IMR-90 (cell line): ENCODE measurements around the gene RAB8B. TPM values are rescaled to one million over a fixed set of nuclear protein-coding genes. Genes with fewer than 3 reads are reported as not detected.

ENCODE experiments used
- ATAC-seq: fragments of 200-7000 bp; cut with Tn5 transposase; 2 replicates; pipeline ENCODE4 v1.9.1; 2020; ENCODE audit warnings: low read depth, mild to moderate bottlenecking, moderate library complexity
- BruUV-seq: library from RNA; stranded (reverse); fragments of 400-500 nt; replicated peaks from 2 replicates; lab custom pipeline; 2021; lab: Mats Ljungman, UMichigan
- CTCF ChIA-PET: fragments of 300-600 bp; formaldehyde crosslinking; extraction: SDS; loops from one replicate; lab custom pipeline; 2021; ENCODE audit warnings: antibody characterized with exemption; lab: Yijun Ruan, JAX
- POLR2A ChIA-PET: fragments of 300-600 bp; sonication (Branson Sonifier 250); formaldehyde crosslinking; loops from one replicate; lab custom pipeline; 2022; ENCODE audit warnings: antibody characterized with exemption; ENCODE audit not compliant: unreplicated experiment; lab: Charles Lee
- DNase-seq: peaks from one replicate; pipeline ENCODE4 v3.0.0; 2013
- H2AFZ ChIP-seq: replicated peaks from 2 replicates; pipeline ENCODE3; 2013; ENCODE audit warnings: low read length, mild to moderate bottlenecking; ENCODE audit not compliant: poor library complexity
- H2AK5ac ChIP-seq: 2 replicates; pipeline ENCODE4 v1.6.1; 2013; ENCODE audit warnings: low read depth, low read length, inconsistent platforms
- H2AK9ac ChIP-seq: replicated peaks from 2 replicates; pipeline ENCODE3; 2013; ENCODE audit warnings: mild to moderate bottlenecking, low read depth, low read length, moderate library complexity; ENCODE audit not compliant: poor library complexity
- H2BK120ac ChIP-seq: 2 replicates; pipeline ENCODE4 v1.6.1; 2013; ENCODE audit warnings: low read depth, low read length, inconsistent platforms
- H2BK15ac ChIP-seq: 3 replicates; pipeline ENCODE4 v1.6.1; 2013; ENCODE audit warnings: low read depth, low read length, inconsistent platforms
- H2BK20ac ChIP-seq: 2 replicates; pipeline ENCODE4 v1.6.1; 2013; ENCODE audit warnings: low read depth, mild to moderate bottlenecking, inconsistent platforms, low read length, moderate library complexity
- H2BK5ac ChIP-seq: 2 replicates; pipeline ENCODE4 v1.6.1; 2013; ENCODE audit warnings: mild to moderate bottlenecking, low read depth, low read length, inconsistent platforms; ENCODE audit not compliant: poor library complexity, severe bottlenecking
- H3K14ac ChIP-seq: replicated peaks from 2 replicates; pipeline ENCODE4 v1.6.1; 2013; ENCODE audit warnings: low read depth, low read length, inconsistent platforms
- H3K18ac ChIP-seq: 2 replicates; pipeline ENCODE4 v1.6.1; 2013; ENCODE audit warnings: low read depth, low read length, control low read depth
- H3K23ac ChIP-seq: 2 replicates; pipeline ENCODE4 v1.6.1; 2013; ENCODE audit warnings: low read depth, low read length, inconsistent platforms
- H3K27ac ChIP-seq: 2 replicates; pipeline ENCODE4 v1.5.1; 2013; ENCODE audit warnings: mild to moderate bottlenecking, control low read depth, low read length; ENCODE audit not compliant: insufficient read depth
- H3K27me3 ChIP-seq: 2 replicates; pipeline ENCODE4 v1.6.1; 2013; ENCODE audit warnings: low read length; ENCODE audit not compliant: control insufficient read depth, insufficient read depth
- H3K36me3 ChIP-seq: 2 replicates; pipeline ENCODE4 v1.6.1; 2013; ENCODE audit warnings: low read length, mixed read lengths; ENCODE audit not compliant: control insufficient read depth, insufficient read depth
- H3K4ac ChIP-seq: 2 replicates; pipeline ENCODE4 v1.6.1; 2013; ENCODE audit warnings: low read depth, low read length, inconsistent platforms
- H3K4me1 ChIP-seq: 2 replicates; pipeline ENCODE4 v1.6.1; 2013; ENCODE audit warnings: low read length, mixed read lengths; ENCODE audit not compliant: control insufficient read depth, insufficient read depth
- H3K4me2 ChIP-seq: 2 replicates; pipeline ENCODE4 v1.6.1; 2013; ENCODE audit warnings: low read depth, mild to moderate bottlenecking, control low read depth, low read length, moderate library complexity
- H3K4me3 ChIP-seq: 2 replicates; pipeline ENCODE4 v1.5.1; 2013; ENCODE audit warnings: low read depth, mild to moderate bottlenecking, control low read depth, low read length, moderate library complexity; ENCODE audit not compliant: insufficient read depth
- H3K56ac ChIP-seq: 2 replicates; pipeline ENCODE4 v1.6.1; 2013; ENCODE audit warnings: low read length, inconsistent platforms; ENCODE audit not compliant: insufficient read depth; ENCODE audit errors: extremely low read depth
- H3K79me1 ChIP-seq, 2 experiments: 2 replicates each; pipeline ENCODE4 v1.6.1; 2013; ENCODE audit warnings: low read length in 2 of 2, inconsistent platforms in 1 of 2, low read depth in 1 of 2
- H3K9ac ChIP-seq: 2 replicates; pipeline ENCODE4 v1.6.1; 2013; ENCODE audit warnings: low read depth, low read length, control low read depth
- H3K9me1 ChIP-seq: 2 replicates; pipeline ENCODE4 v1.6.1; 2013; ENCODE audit warnings: low read length, inconsistent platforms; ENCODE audit not compliant: insufficient read depth
- H3K9me3 ChIP-seq: 2 replicates; pipeline ENCODE4 v1.6.1; 2013; ENCODE audit warnings: low read length; ENCODE audit not compliant: control insufficient read depth, insufficient read depth
- H4K20me1 ChIP-seq: 2 replicates; pipeline ENCODE4 v1.6.1; 2013; ENCODE audit warnings: low read length, inconsistent platforms; ENCODE audit not compliant: insufficient read depth
- H4K5ac ChIP-seq: 2 replicates; pipeline ENCODE4 v1.6.1; 2013; ENCODE audit warnings: mild to moderate bottlenecking, low read depth, low read length, control low read depth
- H4K8ac ChIP-seq, 2 experiments: 2 replicates each; pipeline ENCODE4 v1.6.1; 2013; ENCODE audit warnings: low read depth in 2 of 2, low read length in 2 of 2, control low read depth in 1 of 2, inconsistent platforms in 1 of 2
- H4K91ac ChIP-seq: 2 replicates; pipeline ENCODE4 v1.6.1; 2013; ENCODE audit warnings: low read depth, low read length, inconsistent platforms; ENCODE audit not compliant: insufficient read depth
- NFE2L2 ChIP-seq: fragments of 150-350 bp; IDR thresholded peaks from 2 replicates; pipeline ENCODE4 v1.6.1; 2016; ENCODE audit warnings: low read depth, mild to moderate bottlenecking, low read length
- SMC3 ChIP-seq: fragments of 150-350 bp; IDR thresholded peaks from 2 replicates; pipeline ENCODE4 v1.6.1; 2016; ENCODE audit warnings: low read depth, mild to moderate bottlenecking, antibody characterized with exemption, low read length, moderate library complexity
- WGBS, 2 experiments: methylation state at CpG; one replicate each; pipeline versions ENCODE4 v1.1.5 to v1.1.7; 2013; ENCODE audit warnings: missing lambda C conversion rate in 2 of 2; ENCODE audit not compliant: insufficient read length in 1 of 2; ENCODE audit errors: extremely low coverage in 2 of 2; 5-methylcytosine and 5-hydroxymethylcytosine counted together
- dilution Hi-C: fragments of 300-500 bp; cut with HindIII; formaldehyde crosslinking; loops from one replicate; pipeline ENCODE4 v1.14.3; 2018; ENCODE audit warnings: low sequenced_read_pairs; ENCODE audit not compliant: unreplicated experiment
- in situ Hi-C: fragments of 300-500 bp; cut with MboI; formaldehyde crosslinking; loops from 3 replicates; pipeline ENCODE4 v1.14.3; 2019; ENCODE audit warnings: low sequenced_read_pairs, inconsistent platforms, mixed read lengths
- intact Hi-C: fragments of 100-400 bp; cut with micrococcal nuclease; formaldehyde crosslinking; loops from 2 replicates; pipeline ENCODE4 v1.10.0; 2022
- polyA plus RNA-seq, 3 experiments: library from polyadenylated mRNA; depleted of rRNA; stranded (reverse); fragments of >200 nt; gene quantifications; 2 replicates each; pipeline ENCODE4 v1.2.3, GENCODE V29; 2012; ENCODE audit warnings: low replicate concordance in 1 of 3
- total RNA-seq: library from RNA; depleted of rRNA; stranded (reverse); fragments of >200 nt; gene quantifications from 2 replicates; pipeline ENCODE4 v1.2.3, GENCODE V29; 2012

Gene RAB8B
- total and polyA plus RNA-seq, 2 of the 4 experiments (the other 2 are of a cell fraction) = 19.4 to 29.4 TPM

DNA sequence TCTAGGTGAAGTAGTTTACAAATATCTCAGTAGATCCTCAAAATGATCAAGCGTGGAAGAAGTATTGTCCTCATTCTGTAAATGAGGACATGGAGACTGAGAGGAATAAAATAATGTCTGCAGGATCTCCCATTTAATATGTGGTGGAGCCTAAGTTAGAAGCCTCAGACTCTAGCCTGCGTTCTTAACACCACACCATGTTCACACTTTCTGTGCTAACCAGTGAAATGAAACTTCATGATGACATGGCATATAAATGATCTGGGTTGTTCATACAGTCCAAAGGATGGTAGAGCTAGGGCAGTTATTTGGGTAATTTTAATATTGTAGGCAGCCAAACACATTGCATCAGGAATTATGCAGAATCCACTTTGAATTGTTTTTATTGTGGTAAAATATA lies 62.9 kb downstream of the RAB8B start:
- no peak overlapping the region for H2BK5ac ChIP-seq
- no peak overlapping the region for H4K5ac ChIP-seq
- no peak overlapping the region for H3K4ac ChIP-seq
- H3K9me3 ChIP-seq = no peaks in the 10 kb centered on the region
- in situ Hi-C loops = no loop called here
- H3K79me1 ChIP-seq = peaks cover 24 to 35% of the 10 kb centered on the region in 2 experiments
- dilution Hi-C loops = no loop called here
- no peak overlapping the region for H3K9ac ChIP-seq
- POLR2A ChIA-PET = no interaction called here
- no peak overlapping the region for H2AFZ ChIP-seq
- H2BK20ac ChIP-seq = peak overlapping the region; percentile 8; the same call in 1 of the 2 replicates
- no peak overlapping the region; the same call in 1 of the 2 replicates for H3K14ac ChIP-seq
- peak overlapping the region; percentile 8; the same call in 1 of the 2 replicates for H3K18ac ChIP-seq
- peaks cover 9% of the 10 kb centered on the region; the same call in 1 of the 2 replicates for H3K36me3 ChIP-seq
- no peak overlapping the region for H3K23ac ChIP-seq
- no peak overlapping the region for H2AK5ac ChIP-seq
- no peak overlapping the region for H3K4me3 ChIP-seq
- ATAC-seq (no peak), DNase-seq (no peak)
- intact Hi-C loops = loop anchor here (5.0 kb wide), 1 partner anchor 55 kb away; no protein-coding TSS in a partner anchor
- peaks cover 15% of the 10 kb centered on the region for H3K4me1 ChIP-seq
- CTCF ChIA-PET = interaction anchor here (0.6 kb wide), 1 partner anchor 84 kb away, joined by 3 read pairs; no protein-coding TSS in a partner anchor
- H3K27ac ChIP-seq = no peak overlapping the region
- TF ChIP-seq SMC3 (no peak), NFE2L2 (0 out of 2 replicates have a peak, but pooled peaks have one; percentile 22)
- no peaks in the 10 kb centered on the region for H3K27me3 ChIP-seq
- no peak overlapping the region; a peak in 1 of 4 replicates for H4K8ac ChIP-seq
- peaks cover 15% of the 10 kb centered on the region for H3K9me1 ChIP-seq
- H3K56ac ChIP-seq = no peak overlapping the region
- no TSS peak for BruUV-seq
- no peak overlapping the region for H2BK120ac ChIP-seq
- no peak overlapping the region for H2AK9ac ChIP-seq
- no peak overlapping the region for H3K4me2 ChIP-seq
- H4K20me1 ChIP-seq = peaks cover 7% of the 10 kb centered on the region; the same call in 1 of the 2 replicates
- no CpG with 5 or more reads among the region's 2 CpGs for WGBS, 2 experiments
- no peak overlapping the region for H4K91ac ChIP-seq
- H2BK15ac ChIP-seq = no peak overlapping the region
